GM12878 (cell line): ENCODE data around the gene SPAAR. TPM values are rescaled to one million over a fixed set of nuclear protein-coding genes. Genes with fewer than 3 reads are reported as not detected.

Source experiments
- ATAC-seq: fragments of 200-7000 bp; cut with Tn5 transposase; 3 replicates; pipeline ENCODE4 v1.9.1; 2020; ENCODE audit warnings: mild to moderate bottlenecking, moderate library complexity
- BruUV-seq: library from RNA; stranded (reverse); fragments of 400-500 nt; replicated peaks from 2 replicates; lab custom pipeline; 2021; lab: Mats Ljungman, UMichigan
- CTCF ChIA-PET: fragments of 300-600 bp; sonication (Branson Sonifier 250); formaldehyde crosslinking; extraction: SDS; loops from one replicate; lab custom pipeline; 2021; ENCODE audit warnings: inconsistent platforms; lab: Yijun Ruan, JAX
- POLR2A ChIA-PET: fragments of 350-600 bp; formaldehyde crosslinking; extraction: SDS; loops from one replicate; lab custom pipeline; 2021; ENCODE audit warnings: inconsistent platforms; lab: Charles Lee
- RAD21 ChIA-PET: fragments of 300-600 bp; sonication (Branson Sonifier 250); formaldehyde crosslinking; loops from one replicate; lab custom pipeline; 2023; ENCODE audit warnings: antibody characterized with exemption; ENCODE audit not compliant: unreplicated experiment; lab: Charles Lee
- SMC1A ChIA-PET: fragments of 300-600 bp; sonication (Branson Sonifier 250); formaldehyde crosslinking; loops from one replicate; lab custom pipeline; 2023; ENCODE audit not compliant: unreplicated experiment, uncharacterized antibody; lab: Charles Lee
- DNase-seq: peaks from one replicate; pipeline ENCODE4 v3.0.0-alpha.2; 2011; ENCODE audit warnings: low read depth, low spot score
- FAIRE-seq: peaks from 3 replicates; lab custom pipeline; 2011; peaks lifted over from hg19 to GRCh38; lab: Jason Lieb, UNC
- H2AFZ ChIP-seq: 2 replicates; pipeline ENCODE4 v1.6.0; 2011; ENCODE audit warnings: low read depth, low read length, control low read depth; ENCODE audit not compliant: control insufficient read depth
- H3K27ac ChIP-seq: 2 replicates; pipeline ENCODE4 v1.5.1; 2011; ENCODE audit warnings: control low read depth; ENCODE audit not compliant: control insufficient read depth, insufficient read depth
- H3K27me3 ChIP-seq, 2 experiments: replicated peaks in 1 of 2; 2 replicates each; pipeline versions ENCODE4 v1.6.0 to v1.6.1; 2011; ENCODE audit warnings: low read length in 1 of 2; ENCODE audit not compliant: control insufficient read depth in 2 of 2, insufficient read depth in 2 of 2
- H3K36me3 ChIP-seq, 2 experiments: 2 replicates each; pipeline ENCODE4 v1.5.1; 2011; ENCODE audit warnings: low read length in 1 of 2; ENCODE audit not compliant: control insufficient read depth in 2 of 2, insufficient read depth in 2 of 2
- H3K4me1 ChIP-seq: 2 replicates; pipeline ENCODE4 v1.6.1; 2011; ENCODE audit warnings: mild to moderate bottlenecking, low read length, moderate library complexity, mixed read lengths; ENCODE audit not compliant: control insufficient read depth, insufficient read depth
- H3K4me2 ChIP-seq: 2 replicates; pipeline ENCODE4 v1.6.0; 2011; ENCODE audit warnings: control low read depth; ENCODE audit not compliant: control insufficient read depth, insufficient read depth
- H3K4me3 ChIP-seq: fragments of 200-600 bp; sonication (generic); 2 replicates; pipeline ENCODE4 v1.5.1; 2016
- H3K79me2 ChIP-seq: 2 replicates; pipeline ENCODE4 v1.6.0; 2011; ENCODE audit warnings: low read length; ENCODE audit not compliant: control insufficient read depth, insufficient read depth
- H3K9ac ChIP-seq: 2 replicates; pipeline ENCODE4 v1.8.0; 2011; ENCODE audit warnings: low read length, control low read depth, mixed read lengths; ENCODE audit not compliant: control insufficient read depth, insufficient read depth
- H3K9me3 ChIP-seq: replicated peaks from 3 replicates; pipeline ENCODE4 v1.5.1; 2011; ENCODE audit warnings: mild to moderate bottlenecking, low read length; ENCODE audit not compliant: control insufficient read depth, insufficient read depth
- H4K20me1 ChIP-seq: 2 replicates; pipeline ENCODE4 v1.6.0; 2011; ENCODE audit not compliant: control insufficient read depth, insufficient read depth
- BCLAF1 ChIP-seq: fragments of 450-650 bp; IDR thresholded peaks from 2 replicates; pipeline ENCODE4 v1.6.1; 2017; ENCODE audit warnings: antibody characterized with exemption, mild to moderate bottlenecking, moderate library complexity
- CHD1 ChIP-seq: IDR thresholded peaks from 2 replicates; pipeline ENCODE4 v1.6.1; 2012; ENCODE audit warnings: low read depth, low read length, improper control_type of control experiment
- EP300 ChIP-seq, 2 experiments: fragments of 150-350 bp in 1 of 2; IDR thresholded peaks; 2 replicates each; pipeline ENCODE4 v1.6.1; 2011 to 2012; ENCODE audit warnings: low read depth in 2 of 2, low read length in 2 of 2, borderline replicate concordance in 1 of 2, improper control_type of control experiment in 1 of 2, inconsistent platforms in 1 of 2; ENCODE audit not compliant: control insufficient read depth in 1 of 2
- MEF2B ChIP-seq: fragments of 450-650 bp; IDR thresholded peaks from 2 replicates; pipeline ENCODE4 v1.6.1; 2018; ENCODE audit warnings: mild to moderate bottlenecking, moderate library complexity; ENCODE audit not compliant: partially characterized antibody, poor library complexity, severe bottlenecking
- MLLT1 ChIP-seq: fragments of 450-650 bp; IDR thresholded peaks from 2 replicates; pipeline ENCODE4 v1.6.1; 2016; ENCODE audit warnings: mild to moderate bottlenecking
- NR2C2 ChIP-seq: IDR thresholded peaks from 2 replicates; pipeline ENCODE4 v1.6.1; 2011; ENCODE audit warnings: borderline replicate concordance, low read depth; ENCODE audit not compliant: control insufficient read depth, insufficient read length
- PAX5 ChIP-seq: IDR thresholded peaks from 2 replicates; pipeline ENCODE4 v1.6.1; 2011; ENCODE audit warnings: low read depth, low read length, borderline replicate concordance
- POLR2A ChIP-seq: IDR thresholded peaks from 2 replicates; pipeline ENCODE4 v1.6.1; 2011; ENCODE audit warnings: low read depth, mild to moderate bottlenecking, low read length
- POLR2AphosphoS5 ChIP-seq: IDR thresholded peaks from 2 replicates; pipeline ENCODE4 v1.6.1; 2011; ENCODE audit warnings: mild to moderate bottlenecking, low read length, inconsistent platforms
- RBBP5 ChIP-seq: fragments of 200-600 bp; sonication (generic); conservative IDR thresholded peaks from 2 replicates; pipeline ENCODE4 v1.6.1; 2016
- TAF1 ChIP-seq: IDR thresholded peaks from 2 replicates; pipeline ENCODE4 v1.6.1; 2011; ENCODE audit warnings: mild to moderate bottlenecking, low read depth, low read length, borderline replicate concordance
- TCF12 ChIP-seq: IDR thresholded peaks from 2 replicates; pipeline ENCODE4 v1.6.1; 2011; ENCODE audit warnings: low read depth, mild to moderate bottlenecking, low read length
- TCF7 ChIP-seq: IDR thresholded peaks from 2 replicates; pipeline ENCODE4 v1.6.1; 2014; ENCODE audit warnings: antibody characterized with exemption, borderline replicate concordance
- ZBTB4 ChIP-seq: fragments of 450-650 bp; formaldehyde crosslinking; IDR thresholded peaks from 2 replicates; pipeline ENCODE4 v1.4.0; 2022; ENCODE audit warnings: mild to moderate bottlenecking, moderate library complexity
- ZNF217 ChIP-seq: fragments of 450-650 bp; IDR thresholded peaks from 2 replicates; pipeline ENCODE4 v1.6.1; 2017; ENCODE audit warnings: antibody characterized with exemption, mild to moderate bottlenecking
- ZNF622 ChIP-seq: fragments of 450-650 bp; IDR thresholded peaks from 2 replicates; pipeline ENCODE4 v1.6.1; 2017; ENCODE audit warnings: mild to moderate bottlenecking, inconsistent platforms
- WGBS: methylation state at CpG from one replicate; pipeline ENCODE4 v1.1.6; 2016; ENCODE audit warnings: low lambda C conversion rate; ENCODE audit not compliant: insufficient replicate concordance, insufficient coverage; ENCODE audit errors: missing lambda C conversion rate; 5-methylcytosine and 5-hydroxymethylcytosine counted together
- in situ Hi-C: fragments of 300-500 bp; cut with MboI; formaldehyde crosslinking; loops from 9 replicates; pipeline ENCODE4 v1.14.3; 2018; ENCODE audit warnings: mixed read lengths
- intact Hi-C: fragments of 100-400 bp; cut with micrococcal nuclease; formaldehyde crosslinking; loops from one replicate; pipeline ENCODE4 v1.14.2; 2022; ENCODE audit not compliant: unreplicated experiment
- polyA plus RNA-seq, 11 experiments: library from polyadenylated mRNA; depleted of rRNA in 4 of 11; unstranded in 6 of 11; stranded (reverse) in 5 of 11; fragments of >200 nt; fragmentation: Nextera tagmentation in 4 of 11; fragmentation: Illumina TruSeq in 1 of 11; extraction: Ambion mirVana in 4 of 11; extraction: Trizol in 1 of 11; gene quantifications; 1 replicate in 1 of 11; 2 replicates in 10 of 11; pipeline versions ENCODE4 v1.2.1 to v1.2.3, GENCODE V29; 2011 to 2016; ENCODE audit warnings: inconsistent platforms in 2 of 11, missing spikeins in 2 of 11, low read depth in 1 of 11
- total RNA-seq, 4 experiments: library from RNA; depleted of rRNA in 3 of 4; stranded (reverse); fragments of >200 nt in 3 of 4; fragmentation: Illumina TruSeq in 1 of 4; extraction: Trizol in 1 of 4; gene quantifications; 2 replicates each; pipeline versions ENCODE4 v1.2.1 to v1.2.3, GENCODE V29; 2013 to 2021

The SPAAR gene
- total and polyA plus RNA-seq, 10 of the 15 experiments (the other 5 are each of a cell fraction or from before 2014, with no cell fraction given) = not detected

GRCh38 chr9:35871545-35871944 lies 37.7 kb upstream of the SPAAR start:
- in situ Hi-C loops = no loop called here
- FAIRE-seq = no peak
- 62% methylated on average over 3 of the region's 3 CpGs for WGBS

More at GRCh38 chr9:35871545-35871944, 37.7 kb upstream of the SPAAR start:
- no peak for ATAC-seq
- H3K27me3 ChIP-seq = no peaks in the 10 kb centered on the region
- POLR2A ChIA-PET = no interaction called here
- H3K36me3 ChIP-seq = no peaks in the 10 kb centered on the region
- H3K27ac ChIP-seq = no peak overlapping the region
- H3K79me2 ChIP-seq = no peaks in the 10 kb centered on the region
- H3K4me2 ChIP-seq = no peak overlapping the region
- BruUV-seq = no TSS peak
- H3K4me1 ChIP-seq = no peaks in the 10 kb centered on the region
- intact Hi-C loops = no loop called here
- H3K9ac ChIP-seq = no peak overlapping the region
- SMC1A ChIA-PET = interaction anchor here (1.4 kb wide), 1 partner anchor 8 kb away, joined by 3 read pairs; no protein-coding TSS in a partner anchor
- H4K20me1 ChIP-seq = no peaks in the 10 kb centered on the region
- RAD21 ChIA-PET = no interaction called here
- no peaks in the 10 kb centered on the region for H3K9me3 ChIP-seq
- TF ChIP-seq CHD1 (no peak), RBBP5 (no peak), PAX5 (no peak), ZBTB4 (no peak), TAF1 (no peak), POLR2AphosphoS5 (no peak), POLR2A (no peak), EP300 (IDR thresholded peaks at IDR 0.05; ENCODE audit: borderline replicate concordance in 1 of 2, control insufficient read depth in 1 of 2, low read depth in 2 of 2, low read length in 2 of 2) (no peak), TCF12 (no peak), ZNF217 (no peak), ZNF622 (no peak), MLLT1 (no peak), TCF7 (no peak), NR2C2 (no peak), MEF2B (no peak), BCLAF1 (no peak)
- no peak overlapping the region for H3K4me3 ChIP-seq
- H2AFZ ChIP-seq = no peak overlapping the region
- CTCF ChIA-PET = interaction anchor here (2.7 kb wide), 1 partner anchor 10 kb away, joined by 19 read pairs; no protein-coding TSS in a partner anchor
- no peak for DNase-seq
